SU-DHL-6 (cell line): ENCODE results near the gene CTNNB1.

Experiments
- H2AFZ ChIP-seq: fragments of 200-600 bp; sonication (generic); 2 replicates; pipeline ENCODE4 v1.6.1; 2014; ENCODE audit warnings: low read depth, mild to moderate bottlenecking, moderate library complexity, mixed read lengths, antibody characterized with exemption, low read length; ENCODE audit not compliant: severe bottlenecking
- H3F3A ChIP-seq: fragments of 200-600 bp; shearing (Covaris generic); 2 replicates; pipeline ENCODE4 v1.6.0; 2016; ENCODE audit warnings: antibody characterized with exemption, mild to moderate bottlenecking; ENCODE audit not compliant: insufficient read depth
- H3K27ac ChIP-seq: fragments of 200-600 bp; sonication (generic); 2 replicates; pipeline ENCODE4 v1.5.1; 2016; ENCODE audit warnings: low read depth, mild to moderate bottlenecking, low read length, moderate library complexity, mixed read lengths
- H3K27me3 ChIP-seq: fragments of 200-600 bp; sonication (generic), shearing (Covaris generic); 2 replicates; pipeline ENCODE4 v1.6.0; 2014; ENCODE audit warnings: mild to moderate bottlenecking, low read length
- H3K36me3 ChIP-seq: fragments of 200-600 bp; sonication (generic); 2 replicates; pipeline ENCODE4 v1.6.1; 2014; ENCODE audit warnings: mild to moderate bottlenecking, low read length, mixed read lengths
- H3K4me2 ChIP-seq: fragments of 300-600, 200-600 bp; shearing (Covaris generic), sonication (generic); 2 replicates; pipeline ENCODE4 v1.6.0; 2014; ENCODE audit warnings: low read length, low read depth, mild to moderate bottlenecking; ENCODE audit not compliant: poor library complexity, severe bottlenecking
- H3K4me3 ChIP-seq: fragments of 200-600 bp; sonication (generic); 2 replicates; pipeline ENCODE4 v1.5.1; 2014; ENCODE audit warnings: antibody characterized with exemption, low read length, mild to moderate bottlenecking, mixed read lengths; ENCODE audit not compliant: insufficient read depth, poor library complexity, severe bottlenecking
- H3K79me2 ChIP-seq: fragments of 200-600 bp; sonication (generic); 2 replicates; pipeline ENCODE4 v1.6.1; 2014; ENCODE audit warnings: mild to moderate bottlenecking, low read length, moderate library complexity; ENCODE audit not compliant: insufficient read depth
- H3K9ac ChIP-seq: fragments of 200-600 bp; sonication (generic); 2 replicates; pipeline ENCODE4 v1.7.0; 2014; ENCODE audit warnings: mild to moderate bottlenecking, low read length
- H3K9me2 ChIP-seq: fragments of 200-600 bp; sonication (generic); replicated peaks from 2 replicates; pipeline ENCODE4 v1.6.1; 2014; ENCODE audit warnings: low read length; ENCODE audit not compliant: insufficient read depth
- H3K9me3 ChIP-seq: fragments of 200-600 bp; sonication (generic); 2 replicates; pipeline ENCODE4 v1.6.1; 2014; ENCODE audit warnings: low read length, mixed read lengths; ENCODE audit not compliant: insufficient read depth
- H4K20me1 ChIP-seq: fragments of 200-600 bp; sonication (generic); 2 replicates; pipeline ENCODE4 v1.6.1; 2014; ENCODE audit warnings: low read depth, mild to moderate bottlenecking, antibody characterized with exemption, low read length, moderate library complexity, mixed read lengths
- CTCF ChIP-seq: fragments of 200-600 bp; sonication (generic); IDR thresholded peaks from one replicate; pipeline ENCODE4 v1.5.1; 2017; ENCODE audit warnings: antibody characterized with exemption, mild to moderate bottlenecking, low read length, moderate library complexity; ENCODE audit not compliant: insufficient read depth, poor library complexity, severe bottlenecking
- EZH2phosphoT487 ChIP-seq: fragments of 200-600 bp; sonication (generic), shearing (Covaris generic); conservative IDR thresholded peaks from 2 replicates; pipeline ENCODE4 v1.6.1; 2018; ENCODE audit warnings: mild to moderate bottlenecking, antibody characterized with exemption, low read length, moderate library complexity, mixed read lengths

CTNNB1 gene

DNA sequence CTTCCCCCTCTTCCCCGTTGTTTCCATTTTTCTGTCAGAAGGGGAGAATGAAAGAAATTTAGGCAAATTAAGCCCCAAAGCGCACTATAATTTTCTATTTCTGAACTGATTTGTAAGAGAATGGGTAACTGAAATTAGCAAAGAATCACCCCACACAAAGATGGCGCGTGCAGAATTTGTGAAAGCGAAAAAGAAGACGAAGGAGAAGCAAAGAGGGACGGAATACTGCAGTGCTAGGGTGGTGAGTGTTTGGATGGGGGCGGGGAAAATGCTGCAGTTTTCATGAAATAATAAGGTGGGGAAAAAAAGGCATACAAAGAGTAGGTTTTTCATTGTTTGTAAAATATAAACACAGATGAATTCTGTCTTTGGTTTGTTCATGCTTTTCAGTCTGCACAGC lies 4.6 kb upstream of the CTNNB1 start:
- no peak overlapping the region for H3K27ac ChIP-seq
- H3F3A ChIP-seq: peaks cover 4% of the 10 kb centered on the region; the same call in 1 of the 2 replicates
- H3K27me3 ChIP-seq: no peaks in the 10 kb centered on the region
- peaks cover 3% of the 10 kb centered on the region; the same call in 1 of the 2 replicates for H3K79me2 ChIP-seq
- no peak overlapping the region for H3K4me2 ChIP-seq
- H3K9me2 ChIP-seq: no peaks in the 10 kb centered on the region
- no peak overlapping the region for H2AFZ ChIP-seq
- H3K36me3 ChIP-seq: no peaks in the 10 kb centered on the region
- no peak overlapping the region for H3K9ac ChIP-seq
- no peak overlapping the region for H3K4me3 ChIP-seq
- no peaks in the 10 kb centered on the region for H3K9me3 ChIP-seq
- H4K20me1 ChIP-seq: no peaks in the 10 kb centered on the region
- no peak for TF ChIP-seq CTCF
- TF ChIP-seq EZH2phosphoT487: no peak

- no peaks in the 10 kb centered on the region for H3K36me3 ChIP-seq
- H3K9ac ChIP-seq: no peak overlapping the region
- no peak overlapping the region for H2AFZ ChIP-seq
- H3K9me3 ChIP-seq: no peaks in the 10 kb centered on the region
- peaks cover 14% of the 10 kb centered on the region for H3K79me2 ChIP-seq
- H4K20me1 ChIP-seq: peaks cover 4% of the 10 kb centered on the region; the same call in 1 of the 2 replicates
- H3K27ac ChIP-seq: no peak overlapping the region
- no peaks in the 10 kb centered on the region for H3K9me2 ChIP-seq
- H3K27me3 ChIP-seq: no peaks in the 10 kb centered on the region
- TF ChIP-seq EZH2phosphoT487 (no peak), CTCF (no peak)
- no peak overlapping the region for H3K4me2 ChIP-seq
- H3K4me3 ChIP-seq: no peak overlapping the region
- H3F3A ChIP-seq: peaks cover 6% of the 10 kb centered on the region; the same call in 1 of the 2 replicates
Observed at GRCh38 chr3:41195946-41196345, 3.4 kb upstream of the CTNNB1 start.

- Histone ChIP-seq H2AFZ (no peak overlapping the region), H3K36me3 (no peaks in the 10 kb centered on the region)
- TF ChIP-seq CTCF (no peak), EZH2phosphoT487 (no peak)
Observed at GRCh38 chr3:41196499-41197410, 2.5 kb upstream of the CTNNB1 start.

More at GRCh38 chr3:41196499-41197410, 2.5 kb upstream of the CTNNB1 start:
- peaks cover 12% of the 10 kb centered on the region for H4K20me1 ChIP-seq
- no peaks in the 10 kb centered on the region for H3K27me3 ChIP-seq
- H3K9me2 ChIP-seq: no peaks in the 10 kb centered on the region
- H3K27ac ChIP-seq: no peak overlapping the region
- no peak overlapping the region for H3K9ac ChIP-seq
- H3F3A ChIP-seq: peaks cover 6% of the 10 kb centered on the region; the same call in 1 of the 2 replicates
- H3K4me2 ChIP-seq: no peak overlapping the region
- H3K79me2 ChIP-seq: peaks cover 22% of the 10 kb centered on the region
- H3K4me3 ChIP-seq: no peak overlapping the region
- no peaks in the 10 kb centered on the region for H3K9me3 ChIP-seq
